DMS153 treated with DMSO at 0.1 percent for 48 hours (cell line): Measurements from ENCODE around the gene SYPL1.
A peak's percentile ranks its signal among the peaks of the same experiment; 100 is the strongest.

Experiments
- DNase-seq: peaks from one replicate; lab custom pipeline; 2025; ENCODE audit not compliant: unreplicated experiment; lab: John Stamatoyannopoulos, UW

The SYPL1 gene

DNA sequence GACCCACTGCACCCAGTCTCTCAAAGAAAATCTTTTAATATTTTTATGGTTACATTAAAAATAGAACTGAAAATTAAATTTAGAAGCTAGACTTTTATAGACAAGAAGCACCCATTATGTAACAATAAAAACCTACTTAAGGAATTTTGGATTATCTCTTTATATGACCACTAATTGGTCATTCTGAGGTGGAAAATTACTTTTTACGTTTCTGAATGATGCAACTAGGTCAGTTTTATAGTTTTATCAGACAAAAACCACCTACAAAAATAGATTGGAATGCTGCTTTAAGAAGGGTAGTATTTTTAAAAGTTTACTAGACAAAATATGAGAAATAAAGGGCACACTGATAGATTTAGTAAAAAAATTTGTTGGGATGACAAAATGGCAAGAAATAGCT is 16.5 kb downstream of the SYPL1 start:
- DNase-seq = no peak

DNA sequence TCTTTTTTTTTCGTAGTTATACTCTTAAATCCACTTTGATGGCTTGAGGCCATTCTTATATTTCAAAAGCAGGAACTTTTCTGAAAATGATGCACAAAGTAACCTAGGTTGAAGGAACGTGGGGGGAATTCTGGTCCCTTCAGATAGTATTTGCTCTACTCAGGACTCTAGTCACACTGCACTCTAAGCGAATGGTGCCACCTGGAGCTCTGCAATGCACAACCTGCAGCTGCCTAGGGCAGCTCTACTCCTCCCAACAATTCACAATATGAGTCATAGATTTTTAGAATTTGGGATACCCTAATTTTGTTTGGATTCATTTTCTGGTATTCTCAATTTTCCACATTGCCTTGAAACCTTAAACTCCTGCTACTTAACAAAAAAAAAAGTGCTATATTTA is 17.3 kb downstream of the SYPL1 start:
- DNase-seq = no peak

DNA sequence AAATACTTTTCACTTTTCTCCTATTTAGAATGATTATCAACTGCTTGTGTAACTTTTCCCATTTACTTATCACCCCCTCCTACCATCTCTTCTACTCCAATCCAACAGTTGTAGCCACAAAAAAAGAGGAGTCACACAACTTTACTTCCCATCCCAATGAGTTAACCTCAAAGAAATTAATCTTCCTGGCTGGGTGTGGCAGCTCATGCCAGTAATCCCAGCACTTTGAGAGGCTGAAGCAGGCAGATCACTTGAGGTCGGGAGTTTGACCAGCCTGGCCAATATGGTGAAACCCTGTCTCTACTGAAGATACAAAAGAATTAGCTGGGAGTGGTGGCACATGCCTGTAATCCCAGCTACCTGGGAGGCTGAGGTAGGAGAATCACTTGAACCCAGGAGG is 19.9 kb downstream of the SYPL1 start:
- no peak for DNase-seq

DNA sequence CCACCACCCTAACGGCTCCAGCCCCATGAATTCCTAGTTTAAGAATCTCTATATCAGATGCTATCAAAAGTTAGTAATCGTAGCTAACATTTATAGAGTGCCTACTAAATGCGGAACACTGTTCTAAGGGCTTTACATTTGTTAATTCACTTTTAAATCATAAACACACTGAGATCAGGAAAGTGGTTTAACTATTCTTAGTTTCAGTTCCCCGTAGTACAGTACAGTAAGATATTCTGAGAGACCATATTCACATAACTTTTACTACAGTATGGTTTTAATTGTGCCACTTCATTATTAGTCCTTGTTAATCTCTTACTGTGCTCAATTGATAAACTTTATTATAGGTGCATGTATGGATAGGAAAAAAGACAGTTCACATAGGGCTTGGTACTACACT is 22.5 kb downstream of the SYPL1 start:
- DNase-seq = no peak

DNA sequence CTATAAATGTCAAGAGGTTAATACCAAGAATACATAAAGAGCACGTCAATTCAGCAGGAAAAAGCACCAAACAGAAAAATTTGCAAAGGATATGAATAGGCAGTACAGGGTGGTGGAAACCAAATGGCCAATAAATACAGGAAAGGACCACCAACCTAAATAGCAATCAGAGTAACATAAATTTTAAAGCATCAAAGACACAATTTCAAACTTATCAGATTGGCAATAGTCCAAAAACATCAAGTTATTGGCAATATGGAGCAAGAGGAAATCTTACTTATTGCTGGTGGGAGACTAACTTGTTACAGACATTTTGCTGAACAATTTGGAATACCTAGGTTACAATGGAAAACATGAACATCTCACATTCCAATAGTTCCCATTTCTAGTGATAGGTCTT is 24.1 kb downstream of the SYPL1 start:
- DNase-seq = no peak

DNA sequence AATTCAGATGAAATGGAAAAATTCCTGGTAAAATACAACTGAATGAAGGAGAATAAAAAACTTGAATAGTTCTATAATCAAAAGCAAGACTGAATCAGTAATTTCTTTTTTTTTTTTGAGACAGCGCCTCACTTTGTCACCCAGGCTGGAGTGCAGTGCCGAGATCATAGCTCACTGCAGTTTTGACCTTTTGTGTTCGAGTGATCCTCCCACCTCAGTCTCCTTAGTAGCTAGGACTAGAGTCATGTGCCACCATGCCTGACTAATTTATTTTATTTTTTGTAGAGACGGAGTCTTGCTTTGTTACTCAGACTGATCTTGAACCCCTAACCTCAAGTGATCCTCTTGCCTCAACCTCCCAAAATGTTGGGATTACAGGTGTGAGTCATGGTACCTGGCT is 26.1 kb downstream of the SYPL1 start:
- DNase-seq = no peak

DNA sequence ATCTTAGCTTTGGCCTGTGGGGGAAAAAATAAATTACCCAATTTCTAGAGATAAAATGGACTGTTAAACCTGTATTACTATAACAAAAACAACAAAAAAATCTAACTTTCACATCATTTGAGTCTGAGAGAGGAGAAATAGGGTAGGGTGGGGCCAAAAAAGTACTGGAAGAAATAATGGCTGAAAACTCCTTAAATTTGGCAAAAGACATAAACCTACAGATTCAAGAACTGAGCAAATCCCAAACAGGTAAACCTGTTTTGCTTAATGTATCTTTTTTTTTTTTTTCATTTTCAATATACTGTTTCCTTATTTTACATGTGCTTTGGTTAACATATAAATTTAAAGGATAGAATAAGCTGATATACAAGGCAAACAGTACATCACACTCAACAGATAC is 27.1 kb downstream of the SYPL1 start:
- no peak for DNase-seq

DNA sequence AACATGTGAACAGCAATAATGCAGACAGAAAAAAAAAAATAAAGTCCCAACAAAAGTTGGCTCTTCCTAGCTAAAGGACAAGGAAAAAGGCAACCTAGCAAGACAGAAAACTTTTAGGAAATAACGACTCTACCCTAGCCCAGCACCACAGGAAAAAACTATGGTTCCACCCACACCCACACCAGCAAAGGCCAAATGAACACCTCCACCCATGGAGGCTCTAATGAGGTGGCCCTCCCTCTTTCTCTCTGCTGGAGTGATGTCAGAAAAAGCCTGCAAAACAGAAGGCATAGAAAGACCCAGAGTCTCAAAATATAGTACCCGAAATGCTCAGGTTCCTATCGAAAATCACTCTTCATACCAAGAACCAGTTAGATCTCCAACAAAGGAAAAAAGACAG is 28.4 kb downstream of the SYPL1 start:
- no peak for DNase-seq

DNA sequence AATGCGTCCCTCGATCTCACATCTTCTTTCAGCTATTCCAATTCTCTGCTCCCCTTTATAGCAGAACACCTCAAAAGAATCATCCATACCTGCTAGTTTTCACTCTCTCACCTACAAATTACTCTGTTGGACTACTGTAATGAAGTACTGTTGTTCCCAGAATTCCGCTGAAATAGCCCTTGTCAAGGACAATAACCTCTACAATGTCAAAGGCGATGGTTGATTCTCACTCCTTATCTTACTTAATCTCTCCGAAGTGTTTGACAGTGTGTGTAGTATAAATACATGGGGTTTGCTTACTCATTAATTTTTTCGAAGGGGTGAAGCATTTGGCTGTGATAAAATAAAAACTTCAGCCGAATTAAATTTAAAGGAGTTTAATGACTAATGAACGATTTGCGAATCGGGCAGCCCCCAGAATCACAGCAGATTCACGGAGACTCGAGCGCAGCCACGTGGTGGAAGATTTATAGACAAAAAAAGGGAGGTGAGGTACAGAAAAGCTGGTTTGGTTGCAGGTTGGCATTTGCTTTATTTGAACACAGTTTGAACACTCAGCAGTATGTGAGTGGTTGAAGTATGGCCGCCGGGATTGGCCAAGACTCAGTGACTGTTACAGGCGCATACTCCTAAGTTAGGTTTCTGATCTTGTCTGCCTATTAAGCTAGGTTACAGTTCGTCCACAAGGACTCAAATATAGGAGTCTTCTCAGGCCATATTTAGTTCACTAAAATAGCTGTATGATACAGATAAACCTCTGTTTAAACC is 29.8 kb downstream of the SYPL1 start:
- no peak for DNase-seq

DNA sequence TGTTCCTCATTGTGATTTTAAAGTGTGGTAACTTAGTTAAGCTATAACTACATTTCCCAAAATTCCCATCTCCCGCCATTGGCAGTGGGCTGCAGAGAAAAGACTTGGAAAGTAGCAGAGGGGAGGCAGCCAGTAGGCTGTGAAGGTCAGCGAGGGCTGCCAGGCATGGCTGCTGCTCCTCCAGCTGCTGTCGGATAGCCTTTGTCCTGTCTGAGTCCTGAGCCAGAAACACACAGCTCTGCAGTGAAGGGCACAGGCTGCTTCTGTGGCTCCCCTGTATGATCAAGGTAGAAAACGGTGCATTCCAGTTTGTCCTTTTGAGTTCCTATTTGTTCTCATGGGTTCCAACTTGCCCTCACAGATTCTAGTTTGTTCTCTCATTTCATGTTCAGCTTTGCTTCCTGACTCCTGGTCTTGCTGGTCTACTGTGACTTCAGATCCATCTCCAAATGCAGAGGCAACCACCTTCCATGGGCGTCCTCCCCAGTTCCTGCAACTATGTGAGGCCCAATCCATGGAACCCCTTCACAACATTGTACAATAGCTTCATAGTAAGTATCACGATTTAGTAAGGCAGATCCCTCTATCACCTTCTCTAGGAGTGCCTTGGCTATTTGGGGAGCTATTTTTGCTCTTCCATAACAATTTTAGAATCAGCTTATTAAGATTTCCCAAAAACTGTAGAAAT is 31.7 kb downstream of the SYPL1 start:
- no peak for DNase-seq

DNA sequence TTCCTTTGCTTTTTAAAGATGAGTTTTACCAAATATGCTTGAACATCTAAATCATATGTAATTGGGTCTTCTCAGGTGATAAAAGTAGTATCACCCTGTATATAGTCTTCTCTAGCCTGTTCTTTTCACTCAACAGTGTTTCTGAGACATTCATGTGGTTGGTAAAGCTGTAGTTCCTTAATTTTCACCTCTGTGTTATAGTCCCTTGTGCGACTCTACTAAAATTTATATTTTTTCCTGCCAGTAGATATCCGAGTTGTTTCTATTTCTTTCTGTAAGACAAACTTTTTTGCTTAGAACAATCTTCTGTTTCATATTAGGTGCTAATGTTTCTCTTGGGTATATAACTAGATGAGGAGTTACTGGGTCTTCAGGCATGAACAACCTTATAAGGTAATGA is 35.6 kb downstream of the SYPL1 start:
- DNase-seq = no peak

DNA sequence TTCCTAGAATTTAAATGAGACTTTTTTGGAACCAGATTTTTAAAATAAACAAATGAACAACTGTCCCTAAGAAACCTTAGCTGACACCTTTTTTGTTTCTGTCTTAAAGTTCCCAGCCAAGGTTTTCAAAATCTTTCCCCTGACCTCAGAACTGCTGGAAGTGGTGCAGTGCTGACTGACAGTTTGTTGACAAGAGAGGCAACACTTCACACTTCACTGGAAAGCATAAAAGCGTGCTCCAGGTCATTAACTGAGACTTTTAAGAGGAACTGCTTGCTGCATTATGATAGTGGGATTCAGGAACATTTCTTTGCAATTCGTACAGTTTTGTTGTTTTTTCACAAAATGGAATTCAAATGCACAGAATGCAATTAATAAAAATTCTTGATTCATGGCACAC is 36.2 kb downstream of the SYPL1 start:
- no peak for DNase-seq

DNA sequence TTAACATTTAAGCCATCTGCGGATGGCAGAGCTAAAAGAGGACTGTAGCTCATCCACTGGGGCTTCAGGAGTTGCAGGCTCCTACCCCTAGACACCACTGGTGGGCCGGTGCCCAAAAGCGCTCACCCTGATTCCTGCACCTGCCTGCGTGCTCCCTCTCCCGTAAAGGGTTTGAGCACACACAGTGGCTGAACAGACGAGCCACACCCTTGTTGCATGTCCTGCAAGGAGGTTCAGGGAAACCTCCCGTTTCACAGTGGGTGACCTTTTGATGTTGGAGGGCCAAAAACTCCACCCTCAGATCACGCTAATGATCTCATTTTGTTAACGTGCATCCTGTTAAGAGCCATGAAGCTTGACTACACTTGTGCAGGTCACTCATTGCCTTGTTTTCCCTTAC is 37.9 kb downstream of the SYPL1 start:
- DNase-seq = no peak

DNA sequence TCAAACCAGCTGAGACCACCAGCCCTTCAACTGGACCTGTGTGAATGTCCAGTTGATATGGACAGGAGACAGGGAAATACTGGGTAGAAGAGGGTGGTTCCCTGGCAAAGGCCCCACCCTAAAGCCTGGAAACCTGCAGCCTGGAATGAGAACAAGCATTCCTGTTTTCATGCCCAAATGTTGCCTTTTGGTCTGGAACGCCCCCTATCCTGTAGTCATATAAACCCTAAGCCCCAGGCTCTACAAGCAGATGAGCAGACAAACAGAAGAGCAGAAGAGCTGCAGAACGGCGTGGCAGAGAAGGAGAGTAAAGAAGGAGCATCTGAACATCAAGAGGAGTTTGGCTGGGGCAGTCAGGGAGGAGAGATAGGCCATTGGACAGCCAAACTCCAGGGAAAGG is 38.4 kb downstream of the SYPL1 start:
- no peak for DNase-seq

DNA sequence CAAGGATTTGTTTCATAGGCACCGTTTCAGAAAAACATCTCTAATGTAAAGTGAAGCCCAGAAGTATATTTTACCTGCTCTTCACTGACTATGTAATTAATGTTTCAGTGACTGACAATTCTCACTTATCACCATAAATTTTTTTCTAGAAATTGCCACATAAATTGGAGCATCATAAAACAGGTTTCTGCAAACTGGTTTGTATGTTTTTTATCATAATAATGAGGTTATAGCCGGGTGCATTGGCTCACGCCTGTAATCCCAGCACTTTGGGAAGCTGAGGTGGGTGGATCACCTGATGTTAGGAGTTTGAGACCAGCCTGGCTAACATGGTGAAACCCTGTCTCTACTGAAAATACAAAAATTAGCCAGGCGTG is 39.4 kb downstream of the SYPL1 start:
- no peak for DNase-seq

DNA sequence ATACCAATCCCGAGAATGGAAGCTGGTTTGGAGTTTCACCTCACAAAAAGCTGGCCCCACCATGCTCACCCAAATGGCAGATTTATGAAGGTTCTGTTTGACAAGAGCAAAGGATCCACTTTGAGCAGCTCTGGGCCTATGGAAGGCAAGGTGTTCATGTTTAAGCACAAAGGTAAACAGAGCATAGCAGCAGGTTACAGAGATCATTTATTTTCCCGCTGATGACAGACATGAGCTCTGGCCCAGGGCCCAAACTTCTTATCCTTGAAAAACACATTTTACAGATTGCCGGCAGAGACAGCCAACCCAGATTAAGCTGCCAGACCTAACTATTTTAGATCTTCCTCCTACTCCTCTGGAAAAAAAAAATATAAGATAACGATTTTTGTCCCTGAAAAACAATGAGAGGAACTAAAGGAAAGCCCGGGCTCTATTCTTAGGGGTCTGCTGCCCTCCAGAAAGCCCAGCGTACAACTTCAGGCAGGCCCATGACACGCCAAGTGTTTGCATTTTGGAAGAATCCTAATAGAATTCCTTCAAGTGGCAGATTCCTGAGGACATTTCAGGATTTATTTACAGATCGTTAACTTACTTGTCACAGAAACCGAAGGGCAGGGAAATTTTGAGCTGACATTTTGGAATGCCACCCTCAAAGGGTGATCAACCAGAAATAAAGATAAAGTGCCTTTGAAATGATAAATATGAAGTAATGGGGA is 40.0 kb downstream of the SYPL1 start:
- peak; percentile 88 for DNase-seq

DNA sequence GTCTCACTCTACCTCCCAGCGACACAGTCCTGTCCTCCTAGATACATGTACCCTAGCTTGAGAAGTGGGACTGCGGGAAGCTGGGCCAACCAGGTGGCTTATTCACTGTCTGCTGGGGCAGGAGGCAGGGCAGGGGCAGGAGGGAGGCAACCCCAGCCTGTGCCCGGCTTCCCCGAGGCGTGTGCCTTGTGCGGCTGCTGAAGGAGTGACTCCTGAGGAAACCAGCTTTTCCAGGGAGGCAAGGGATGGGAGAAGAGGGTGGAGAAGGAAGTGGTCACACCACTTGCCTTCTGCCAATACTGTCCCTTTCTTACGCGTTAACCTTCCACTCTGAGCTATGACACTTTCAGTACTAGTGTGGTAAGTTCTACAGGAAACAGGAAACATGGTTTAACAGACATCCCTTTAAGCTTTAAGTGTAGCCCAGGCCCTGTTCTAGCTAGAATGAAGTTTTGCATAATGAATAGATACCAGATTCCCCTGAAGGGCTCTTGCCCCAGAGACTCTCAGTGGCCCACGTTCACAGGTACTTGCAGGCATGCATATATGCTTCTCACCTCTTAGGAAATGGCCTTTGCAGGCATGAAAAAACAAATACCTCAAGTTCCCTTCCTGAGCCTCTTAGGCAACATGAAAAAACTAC is 40.6 kb downstream of the SYPL1 start:
- peak; percentile 59 for DNase-seq

DNA sequence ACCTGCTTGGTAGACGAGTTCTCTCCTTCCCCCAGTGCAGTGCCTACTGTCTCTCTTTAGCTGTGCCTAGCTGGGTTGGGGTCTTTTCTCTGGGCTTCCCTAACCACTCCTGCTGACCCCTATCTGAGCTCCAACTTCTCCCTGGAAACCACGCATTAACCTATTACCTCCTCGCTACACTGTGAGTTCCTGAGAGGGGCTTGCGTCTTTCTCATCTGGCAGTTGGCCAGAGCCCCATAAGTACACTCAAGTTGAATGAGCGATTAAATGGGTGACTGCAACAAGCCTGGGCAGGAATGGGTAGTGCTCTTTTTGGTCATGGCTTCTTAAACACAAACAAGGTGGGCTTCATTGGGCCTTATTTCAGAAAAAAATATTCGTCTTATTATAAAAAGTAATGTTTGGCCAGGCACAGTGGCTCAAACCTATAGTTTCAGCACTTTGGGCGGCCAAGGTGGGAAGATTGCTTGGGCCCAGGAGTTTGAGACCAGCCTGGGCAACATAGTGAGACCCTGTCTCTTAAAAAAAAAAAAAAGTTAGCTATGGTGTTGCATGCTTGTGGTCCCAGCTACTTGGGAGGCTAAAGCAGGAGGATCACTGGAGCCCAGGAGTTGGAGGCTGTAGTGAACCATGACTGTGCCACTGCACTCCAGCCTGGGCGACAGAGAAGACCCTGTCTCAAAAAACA is 41.4 kb downstream of the SYPL1 start:
- DNase-seq = peak; percentile 70

DNA sequence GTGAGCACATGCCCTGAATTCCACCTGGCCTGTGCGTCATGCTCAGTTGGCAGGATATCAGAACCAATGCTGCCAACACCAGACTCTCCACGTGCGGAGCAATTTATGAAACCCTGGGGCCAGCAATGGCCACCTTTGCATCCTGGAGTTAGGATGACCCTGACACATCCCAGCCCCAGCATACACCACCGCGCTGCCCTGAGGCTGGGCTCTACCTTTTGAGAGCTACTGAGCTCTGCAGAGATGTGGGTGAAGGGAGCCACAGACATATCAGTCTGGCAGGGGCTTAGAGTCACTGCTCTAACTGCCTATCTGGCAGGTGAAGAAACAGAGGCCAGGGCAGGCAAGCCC is 41.9 kb downstream of the SYPL1 start:
- no peak for DNase-seq

DNA sequence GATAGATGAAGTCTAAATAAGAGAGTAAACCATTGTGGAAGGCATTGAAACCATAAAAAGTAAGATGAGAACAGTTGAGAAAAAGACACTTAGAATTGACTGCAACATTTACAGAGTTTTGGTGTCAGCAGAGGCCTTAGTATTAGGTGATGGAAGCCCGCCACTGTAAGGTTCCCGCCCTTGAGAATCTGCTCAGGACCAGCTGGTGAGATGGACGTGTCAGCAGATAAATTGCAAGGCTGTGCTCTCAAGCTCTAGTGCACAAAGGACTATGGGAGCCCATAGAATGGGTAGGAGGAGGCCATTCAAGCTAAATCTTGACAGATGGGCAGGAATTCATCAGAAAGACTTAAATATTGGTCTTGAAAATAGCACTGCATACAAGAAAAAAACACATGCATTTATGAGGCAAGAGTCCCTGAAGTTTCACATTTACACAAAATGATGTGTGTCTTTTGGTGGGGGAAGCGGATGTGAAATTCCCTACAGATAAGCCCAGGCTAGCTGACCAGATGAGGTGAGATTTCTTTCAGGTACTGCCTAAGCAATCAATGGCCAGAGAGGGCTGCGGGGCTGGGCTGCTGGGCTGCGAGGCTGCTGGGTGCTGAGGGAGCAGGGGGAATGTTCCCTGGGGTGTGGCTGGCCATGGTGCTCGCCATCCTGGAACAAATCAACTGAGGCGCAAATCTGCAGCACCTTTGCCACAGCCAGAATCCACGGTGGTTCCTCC is 42.5 kb downstream of the SYPL1 start:
- DNase-seq = no peak

DNA sequence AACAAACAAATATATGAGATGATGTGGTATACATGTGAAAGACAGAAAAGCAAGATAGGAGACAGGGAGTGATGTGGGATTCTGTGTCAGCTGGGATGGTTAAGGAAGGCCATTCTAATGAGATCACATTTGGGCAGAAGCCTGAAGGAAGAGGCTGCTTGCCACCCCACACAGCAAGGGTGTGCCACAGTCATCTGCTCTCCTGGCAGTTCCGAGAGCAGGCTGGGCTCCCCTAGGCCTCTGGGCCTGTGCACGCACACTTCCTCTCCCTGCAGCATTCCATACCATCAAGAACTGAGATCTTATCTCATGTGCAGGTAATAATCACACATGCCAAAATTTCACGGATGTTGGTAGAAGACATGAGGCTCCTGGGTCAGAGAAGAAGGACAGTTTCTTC is 43.1 kb downstream of the SYPL1 start:
- no peak for DNase-seq
